CD4-positive, CD25-positive, alpha-beta regulatory T cell (primary cell): ENCODE data around the gene TMPRSS9. TPM values are rescaled to one million over a fixed set of nuclear protein-coding genes. Genes with fewer than 3 reads are reported as not detected.

Experiments
- ATAC-seq, 2 donors: fragments of 150-1000 bp; cut with Tn5 transposase; one replicate each; pipeline ENCODE4 v1.10.0; 2021; ENCODE audit warnings: low read depth in 2 of 2, moderate number of reproducible peaks in 2 of 2, moderate library complexity in 1 of 2
- DNase-seq, 3 donors: peaks; one replicate each; pipeline versions ENCODE4 v3.0.0 to v3.0.0-alpha.2; 2012 to 2022; ENCODE audit warnings: mixed read lengths in 1 of 3
- H3K27ac ChIP-seq: one replicate; pipeline ENCODE4 v1.7.0; 2013; ENCODE audit warnings: mild to moderate bottlenecking, low read length; ENCODE audit not compliant: insufficient read depth, poor library complexity, severe bottlenecking
- H3K27me3 ChIP-seq: one replicate; pipeline ENCODE4 v1.7.0; 2013; ENCODE audit warnings: low read length; ENCODE audit not compliant: control insufficient read depth, insufficient read depth
- H3K36me3 ChIP-seq: one replicate; pipeline ENCODE4 v1.7.0; 2013; ENCODE audit warnings: mild to moderate bottlenecking, low read length, moderate library complexity; ENCODE audit not compliant: control insufficient read depth, insufficient read depth
- H3K4me1 ChIP-seq: 2 replicates; pipeline ENCODE4 v1.7.0; 2013; ENCODE audit warnings: mild to moderate bottlenecking, low read length; ENCODE audit not compliant: insufficient read depth, control insufficient read depth, poor library complexity, severe bottlenecking
- H3K4me3 ChIP-seq: one replicate; pipeline ENCODE4 v1.7.0; 2013; ENCODE audit warnings: low read depth, mild to moderate bottlenecking, low read length, moderate library complexity
- H3K9me3 ChIP-seq, 2 experiments: 1 replicate in 1 of 2; 2 replicates in 1 of 2; pipeline ENCODE4 v1.7.0; 2013; ENCODE audit warnings: low read length in 2 of 2, mild to moderate bottlenecking in 1 of 2, moderate library complexity in 1 of 2; ENCODE audit not compliant: control insufficient read depth in 2 of 2
- H3K27ac Mint-ChIP-seq, 3 donors: one replicate each; pipeline ENCODE4 v1.8.0; 2020 to 2022; ENCODE audit warnings: mild to moderate bottlenecking in 3 of 3, mixed read lengths in 3 of 3, moderate library complexity in 2 of 3
- H3K27me3 Mint-ChIP-seq: one replicate; pipeline ENCODE4 v1.8.0; 2022; ENCODE audit warnings: mild to moderate bottlenecking, mixed read lengths
- H3K36me3 Mint-ChIP-seq: one replicate; pipeline ENCODE4 v1.8.0; 2020; ENCODE audit warnings: mixed read lengths
- H3K4me1 Mint-ChIP-seq, 4 donors: one replicate each; pipeline ENCODE4 v1.8.0; 2020 to 2022; ENCODE audit warnings: mixed read lengths in 4 of 4, mild to moderate bottlenecking in 1 of 4
- H3K4me3 Mint-ChIP-seq, 4 donors: one replicate each; pipeline ENCODE4 v1.8.0; 2020 to 2022; ENCODE audit warnings: mild to moderate bottlenecking in 4 of 4, mixed read lengths in 4 of 4, moderate library complexity in 3 of 4
- H3K9me3 Mint-ChIP-seq, 7 donors: one replicate each; pipeline ENCODE4 v1.8.0; 2020 to 2022; ENCODE audit warnings: mixed read lengths in 7 of 7, mild to moderate bottlenecking in 3 of 7, moderate library complexity in 2 of 7
- polyA plus RNA-seq, 4 donors: library from polyadenylated mRNA; unstranded; fragments of 300-500 nt; fragmentation: Illumina TruSeq; gene quantifications; one replicate each; pipeline ENCODE4 v1.2.3, GENCODE V29; 2021
- total RNA-seq: library from RNA; stranded (reverse); gene quantifications from one replicate; pipeline ENCODE4 v1.2.3, GENCODE V29; 2022

The TMPRSS9 gene
- total and polyA plus RNA-seq, 5 donors from 2014 or later, result 0.17 TPM; not detected in 4

DNA sequence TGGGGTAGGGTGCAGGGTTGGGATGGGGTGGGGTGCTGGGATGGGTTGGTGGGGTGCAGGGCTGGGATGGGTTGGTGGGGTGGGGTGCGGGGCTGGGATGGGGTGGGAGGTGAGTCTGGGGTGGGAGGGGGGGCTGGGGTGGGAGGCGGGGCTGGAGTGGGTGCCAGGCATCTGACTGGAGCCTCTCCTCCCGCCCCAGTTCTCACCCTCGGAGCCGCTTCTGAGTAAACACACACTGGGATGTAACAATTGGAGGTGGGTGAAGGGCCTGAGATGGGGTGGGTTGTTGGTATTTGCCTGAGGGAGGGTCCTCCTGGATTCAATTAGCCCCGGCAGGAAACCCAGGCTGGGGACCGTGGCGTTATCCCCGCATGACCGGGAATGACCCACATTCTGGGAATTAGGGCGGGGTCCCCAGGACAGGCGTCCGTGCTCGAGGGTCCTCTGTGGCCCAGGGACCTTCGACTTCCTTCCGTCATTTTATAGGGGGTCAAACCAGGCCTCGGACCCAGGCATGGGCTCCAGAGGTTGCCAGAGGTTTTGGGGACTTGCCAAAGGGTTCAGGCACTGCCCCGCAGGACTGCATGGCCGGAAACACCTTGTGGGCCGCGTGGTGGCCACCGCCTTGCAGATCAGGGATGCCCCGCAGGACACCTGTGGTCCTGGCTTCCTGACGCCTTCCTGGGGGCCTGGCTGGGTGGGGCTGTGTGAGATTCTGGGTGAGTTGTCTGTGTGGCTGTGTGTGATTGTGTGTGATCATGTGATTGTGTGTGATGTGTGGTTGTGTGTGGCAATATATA, 1.4 kb downstream of the TMPRSS9 start:
- H3K9me3 Mint-ChIP-seq, result peaks cover 0 to 4% (median 0%) of the 10 kb centered on the region in 7 donors
- no peak overlapping the region for H3K27ac Mint-ChIP-seq
- H3K4me1 ChIP-seq, result no peaks in the 10 kb centered on the region
- H3K27me3 ChIP-seq, result peaks cover 9% of the 10 kb centered on the region
- H3K4me3 ChIP-seq, result no peak overlapping the region
- H3K27ac ChIP-seq, result no peak overlapping the region
- no peaks in the 10 kb centered on the region for H3K9me3 ChIP-seq
- DNase-seq, result no peak
- peaks cover 12% of the 10 kb centered on the region for H3K27me3 Mint-ChIP-seq
- peaks cover 0 to 6% (median 3%) of the 10 kb centered on the region in 4 donors for H3K4me1 Mint-ChIP-seq
- H3K4me3 Mint-ChIP-seq, result no peak overlapping the region
- no peaks in the 10 kb centered on the region for H3K36me3 Mint-ChIP-seq
- ATAC-seq, result no peak
- H3K36me3 ChIP-seq, result no peaks in the 10 kb centered on the region

DNA sequence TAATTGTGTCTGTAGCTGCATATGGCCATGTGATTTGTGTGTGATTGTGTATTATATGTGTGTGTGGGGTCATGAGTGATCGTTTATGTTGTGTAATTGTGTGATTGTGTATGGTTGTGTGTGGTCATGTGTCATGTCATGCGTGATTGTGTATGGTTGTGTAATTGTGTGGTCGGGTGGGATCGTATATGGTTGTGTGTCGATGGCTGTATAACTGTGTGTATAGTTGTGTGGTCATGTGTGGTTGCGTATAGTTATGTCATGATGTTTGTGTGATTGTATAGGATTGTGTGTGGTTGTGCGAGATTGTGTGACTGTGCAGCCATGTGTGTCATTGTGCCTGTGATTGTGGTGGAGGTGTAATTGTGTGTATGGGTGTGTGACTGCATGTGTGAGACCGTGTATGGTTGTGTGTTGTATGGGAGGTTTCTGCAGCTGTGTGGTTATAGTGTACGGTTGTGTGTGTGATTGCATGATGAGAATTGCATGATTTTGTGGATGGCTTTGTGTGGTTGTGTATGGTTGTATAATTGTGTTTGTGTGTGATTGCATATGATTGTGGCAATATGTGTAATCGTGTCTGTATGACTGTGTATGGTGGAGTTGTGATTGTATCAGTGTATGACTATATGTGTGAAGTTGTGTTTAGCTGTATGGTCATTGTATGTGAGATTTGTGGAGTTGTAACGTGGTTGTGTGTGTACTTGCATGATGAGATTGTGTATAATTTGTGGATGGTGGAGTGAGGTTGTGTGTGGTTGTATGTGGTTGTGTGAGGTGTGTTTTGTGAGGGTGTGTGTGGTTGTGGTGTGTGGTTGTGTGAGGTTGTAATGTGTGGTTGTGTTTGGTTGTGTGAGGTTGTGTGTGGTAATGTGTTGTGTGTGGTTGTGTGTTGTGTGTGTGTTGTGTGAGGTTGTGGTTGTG, 2.2 kb downstream of the TMPRSS9 start:
- Histone ChIP-seq H3K27ac (no peak overlapping the region), H3K4me1 (no peaks in the 10 kb centered on the region), H3K27me3 (peaks cover 11% of the 10 kb centered on the region), H3K4me3 (no peak overlapping the region), H3K9me3 (no peaks in the 10 kb centered on the region), H3K36me3 (no peaks in the 10 kb centered on the region)
- H3K36me3 Mint-ChIP-seq, result no peaks in the 10 kb centered on the region
- H3K27ac Mint-ChIP-seq, result no peak overlapping the region
- H3K4me3 Mint-ChIP-seq, result no peak overlapping the region
- ATAC-seq, result no peak
- peaks cover 0 to 4% (median 1%) of the 10 kb centered on the region in 7 donors for H3K9me3 Mint-ChIP-seq
- no peak for DNase-seq
- H3K27me3 Mint-ChIP-seq, result peaks cover 12% of the 10 kb centered on the region
- peaks cover 0 to 6% (median 3%) of the 10 kb centered on the region in 4 donors for H3K4me1 Mint-ChIP-seq

DNA sequence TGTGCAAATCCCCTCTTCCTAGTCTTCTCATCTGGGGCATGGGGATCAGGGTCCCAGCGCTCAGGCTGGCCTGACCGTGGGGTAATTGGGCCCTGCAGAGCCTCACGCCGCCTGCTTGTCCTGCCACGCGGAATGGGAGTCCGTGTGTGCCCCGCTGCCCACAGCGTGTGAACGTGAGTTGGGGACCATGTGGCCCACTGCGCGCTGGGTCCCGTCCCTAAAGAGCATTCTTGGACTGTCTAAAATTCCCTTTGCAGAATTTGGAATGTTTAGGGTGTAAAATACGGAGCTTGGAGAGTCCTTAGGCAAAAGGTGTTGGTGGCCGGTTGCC, 2.9 kb downstream of the TMPRSS9 start:
- Mint-ChIP-seq H3K36me3 (no peaks in the 10 kb centered on the region), H3K4me3 (no peak overlapping the region), H3K4me1 (peaks cover 0 to 6% (median 3%) of the 10 kb centered on the region in 4 donors), H3K27me3 (peaks cover 12% of the 10 kb centered on the region), H3K9me3 (peaks cover 0 to 4% (median 1%) of the 10 kb centered on the region in 7 donors), H3K27ac (no peak overlapping the region)
- DNase-seq (no peak), ATAC-seq (no peak)
- Histone ChIP-seq H3K36me3 (no peaks in the 10 kb centered on the region), H3K4me1 (no peaks in the 10 kb centered on the region), H3K27me3 (peaks cover 11% of the 10 kb centered on the region), H3K27ac (no peak overlapping the region), H3K4me3 (no peak overlapping the region), H3K9me3 (no peaks in the 10 kb centered on the region)

DNA sequence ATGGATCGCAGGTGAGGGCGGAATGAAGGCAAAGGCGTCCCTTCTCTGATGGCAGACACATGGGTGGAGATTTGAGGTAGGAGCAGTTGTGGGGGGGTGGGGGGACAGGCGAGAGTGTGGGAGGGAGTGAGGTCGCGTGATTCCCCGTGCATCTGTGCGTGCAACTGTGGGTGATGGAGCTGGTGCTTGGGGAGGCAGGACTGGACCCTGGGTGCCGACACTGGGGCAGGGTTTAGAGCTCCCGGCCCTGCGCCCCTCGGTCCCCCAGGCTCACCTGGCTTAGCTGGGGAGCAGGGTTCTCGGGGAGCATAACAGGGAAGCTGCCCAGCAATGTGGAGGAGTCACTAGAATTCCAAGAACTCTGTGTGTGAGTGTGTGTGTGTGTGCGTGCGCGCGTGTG, 3.4 kb downstream of the TMPRSS9 start:
- Mint-ChIP-seq H3K4me3 (no peak overlapping the region), H3K9me3 (peaks cover 0 to 4% (median 1%) of the 10 kb centered on the region in 7 donors), H3K36me3 (no peaks in the 10 kb centered on the region), H3K27me3 (peaks cover 12% of the 10 kb centered on the region), H3K27ac (no peak overlapping the region), H3K4me1 (peaks cover 0 to 6% (median 3%) of the 10 kb centered on the region in 4 donors)
- no peaks in the 10 kb centered on the region for H3K9me3 ChIP-seq
- H3K36me3 ChIP-seq, result no peaks in the 10 kb centered on the region
- no peaks in the 10 kb centered on the region for H3K4me1 ChIP-seq
- DNase-seq (no peak), ATAC-seq (no peak)
- H3K27me3 ChIP-seq, result peaks cover 11% of the 10 kb centered on the region
- no peak overlapping the region for H3K4me3 ChIP-seq
- no peak overlapping the region for H3K27ac ChIP-seq

DNA sequence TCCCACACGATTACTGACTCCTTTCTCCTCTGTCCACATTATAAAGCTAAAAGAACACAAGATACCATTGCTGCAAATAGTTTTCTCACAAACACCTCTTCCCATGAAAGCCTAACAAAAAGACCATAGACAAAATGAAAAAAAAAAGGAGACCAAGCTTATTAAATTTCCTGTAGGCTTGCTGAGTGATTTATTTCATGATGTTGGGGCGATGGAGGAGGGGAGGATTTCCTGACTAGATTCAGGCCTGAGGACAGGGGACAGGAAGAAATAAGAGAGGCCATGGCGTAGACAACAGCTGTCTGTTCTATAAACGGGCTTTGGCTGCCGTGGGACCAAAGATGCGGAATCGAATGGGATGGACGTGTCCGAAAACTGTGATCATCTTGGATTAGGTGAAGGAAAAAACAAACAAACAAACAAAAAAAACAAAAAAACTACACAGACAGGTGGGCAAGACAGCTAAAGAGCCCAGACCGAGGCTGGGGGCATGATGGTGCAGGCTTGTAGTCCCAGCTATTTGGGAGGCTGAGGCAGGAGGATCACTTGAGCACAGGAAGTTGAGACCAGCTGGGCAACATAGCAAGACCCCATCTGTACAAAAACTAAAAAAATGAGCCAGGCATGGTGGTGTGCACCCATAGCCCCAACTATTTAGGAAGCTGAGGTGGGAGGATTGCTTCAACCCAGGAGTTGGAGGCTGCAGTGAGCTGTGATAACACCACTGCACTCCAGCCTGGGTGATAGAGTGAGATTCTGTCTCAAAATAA, 5.3 kb downstream of the TMPRSS9 start:
- H3K4me1 ChIP-seq, result no peaks in the 10 kb centered on the region
- no peak for DNase-seq
- no peak overlapping the region for H3K4me3 ChIP-seq
- Mint-ChIP-seq H3K36me3 (no peaks in the 10 kb centered on the region), H3K4me1 (peaks cover 0 to 5% (median 2%) of the 10 kb centered on the region in 4 donors), H3K4me3 (no peak overlapping the region), H3K9me3 (peaks cover 0 to 4% (median 1%) of the 10 kb centered on the region in 7 donors), H3K27ac (no peak overlapping the region), H3K27me3 (peaks cover 10% of the 10 kb centered on the region)
- no peak overlapping the region for H3K27ac ChIP-seq
- no peak for ATAC-seq
- no peaks in the 10 kb centered on the region for H3K36me3 ChIP-seq
- peaks cover 11% of the 10 kb centered on the region for H3K27me3 ChIP-seq
- peaks cover 0 to 8% of the 10 kb centered on the region in 2 experiments for H3K9me3 ChIP-seq

DNA sequence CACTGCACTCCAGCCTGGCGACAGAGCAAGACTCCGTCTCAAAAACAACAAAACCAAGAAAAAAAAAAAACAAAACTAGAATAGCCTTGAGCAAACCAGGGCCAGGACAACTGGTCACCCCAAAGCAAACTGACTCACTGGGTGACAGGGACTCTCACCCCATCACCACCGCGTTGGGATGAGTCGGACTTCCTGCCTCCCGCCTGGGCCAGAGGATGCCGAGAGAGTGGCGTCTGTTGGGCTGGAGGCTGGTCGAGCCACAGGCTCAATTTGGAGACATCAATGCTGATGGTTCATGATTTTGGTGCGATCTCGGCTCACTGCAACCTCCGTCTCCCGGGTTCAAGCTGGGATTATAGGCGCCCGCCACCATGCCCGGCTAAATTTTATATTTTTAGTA, 11.6 kb downstream of the TMPRSS9 start:
- H3K36me3 Mint-ChIP-seq, result no peaks in the 10 kb centered on the region
- Histone ChIP-seq H3K4me1 (no peaks in the 10 kb centered on the region), H3K4me3 (no peak overlapping the region), H3K36me3 (no peaks in the 10 kb centered on the region), H3K27ac (no peak overlapping the region), H3K27me3 (peaks cover 2% of the 10 kb centered on the region), H3K9me3 (peaks cover 0 to 8% of the 10 kb centered on the region in 2 experiments)
- peaks cover 0 to 4% (median 0%) of the 10 kb centered on the region in 7 donors for H3K9me3 Mint-ChIP-seq
- H3K4me1 Mint-ChIP-seq, result peaks cover 0 to 4% (median 0%) of the 10 kb centered on the region in 4 donors
- no peak overlapping the region for H3K4me3 Mint-ChIP-seq
- ATAC-seq (no peak), DNase-seq (no peak)
- H3K27me3 Mint-ChIP-seq, result peaks cover 7% of the 10 kb centered on the region
- no peak overlapping the region for H3K27ac Mint-ChIP-seq

DNA sequence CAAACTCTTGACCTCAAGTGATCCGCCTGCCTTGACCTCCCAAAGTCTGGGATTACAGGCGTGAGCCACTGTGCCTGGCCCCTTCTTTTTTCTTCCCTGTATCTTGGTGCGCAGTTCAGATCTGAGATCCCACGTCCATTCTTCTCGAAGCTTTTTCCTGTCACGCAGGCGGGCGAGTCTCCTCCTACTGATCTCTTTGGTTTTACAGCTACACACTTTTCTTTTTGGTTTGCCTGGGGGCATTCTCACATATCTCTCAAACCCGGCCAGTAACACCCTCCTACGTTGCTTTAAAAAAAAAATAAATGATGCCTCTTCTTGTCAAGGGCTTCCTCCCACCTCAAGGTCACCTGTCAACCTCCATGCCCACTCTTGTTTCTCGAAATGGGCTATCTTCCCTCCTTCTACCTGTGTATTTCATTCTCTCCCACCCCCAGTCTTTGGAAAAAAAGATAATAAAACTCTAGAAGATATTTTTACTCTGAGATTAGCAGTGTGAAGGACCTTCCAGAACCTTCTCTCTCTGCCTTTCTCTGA, 12.1 kb downstream of the TMPRSS9 start:
- no peak overlapping the region for H3K4me3 Mint-ChIP-seq
- Histone ChIP-seq H3K9me3 (peaks cover 0 to 8% of the 10 kb centered on the region in 2 experiments), H3K27ac (no peak overlapping the region), H3K4me3 (no peak overlapping the region), H3K36me3 (no peaks in the 10 kb centered on the region), H3K27me3 (no peaks in the 10 kb centered on the region), H3K4me1 (no peaks in the 10 kb centered on the region)
- peaks cover 0 to 4% (median 0%) of the 10 kb centered on the region in 7 donors for H3K9me3 Mint-ChIP-seq
- H3K27me3 Mint-ChIP-seq, result peaks cover 7% of the 10 kb centered on the region
- H3K36me3 Mint-ChIP-seq, result no peaks in the 10 kb centered on the region
- peaks cover 0 to 4% (median 0%) of the 10 kb centered on the region in 4 donors for H3K4me1 Mint-ChIP-seq
- ATAC-seq (no peak), DNase-seq (no peak)
- peak overlapping the region in 1 of 3 donors; percentile 52 for H3K27ac Mint-ChIP-seq
